SK-N-SH treated with all-trans-retinoic acid at 6 μM for 48 hours (cell line): Measurements from ENCODE around the gene D2HGDH.

Experiments used
- PATZ1 ChIP-seq: fragments of 250-450 bp; sonication (Bioruptor Pico); IDR thresholded peaks from 2 replicates; pipeline ENCODE4 v1.8.0; 2020; ENCODE audit warnings: mild to moderate bottlenecking, moderate library complexity, borderline replicate concordance
- PPARA ChIP-seq: fragments of 250-450 bp; sonication (Bioruptor Pico); IDR thresholded peaks from 2 replicates; pipeline ENCODE4 v1.5.0; 2020; ENCODE audit warnings: mild to moderate bottlenecking, borderline replicate concordance
- ZFP30 ChIP-seq: fragments of 450-650 bp; formaldehyde crosslinking; IDR thresholded peaks from 2 replicates; pipeline ENCODE4 v1.5.0; 2022; ENCODE audit warnings: mild to moderate bottlenecking, moderate library complexity

GRCh38 chr2:241736111-241736510, 1.7 kb downstream of the D2HGDH start:
- TF ChIP-seq PPARA (no peak), PATZ1 (CRISPR knock-in tag) (no peak), ZFP30 (CRISPR knock-in tag) (no peak)
